OCI-LY7 (cell line): Measurements from ENCODE around the gene CCT8L2.
"Not testable (repeated sequence)": the region's sequence is repeated elsewhere in the genome, so short reads cannot be mapped to it uniquely, and the experiment has no call there.

ENCODE experiments used
- CTCF ChIP-seq: fragments of 200-600 bp; sonication (generic); conservative IDR thresholded peaks from 2 replicates; pipeline ENCODE4 v1.5.1; 2014; ENCODE audit warnings: mild to moderate bottlenecking, antibody characterized with exemption, low read length, moderate library complexity, mixed read lengths
- EZH2phosphoT487 ChIP-seq: fragments of 200-600 bp; sonication (generic); IDR thresholded peaks from 2 replicates; pipeline ENCODE4 v1.6.1; 2018; ENCODE audit warnings: low read depth, borderline replicate concordance, mild to moderate bottlenecking, mixed run types, antibody characterized with exemption, low read length, moderate library complexity, mixed read lengths

- TF ChIP-seq CTCF, EZH2phosphoT487: not testable (repeated sequence)
Observed at GRCh38 chr22:16615606-16616245, 23.1 kb upstream of the CCT8L2 start.
